Body of pancreas (tissue), 4 donors: ENCODE results near the gene TNFRSF18.

Source experiments
- POLR2A ChIP-seq, 3 donors: fragments of 450-650 bp; IDR thresholded peaks; one replicate each; pipeline ENCODE4 v1.6.1; 2016; ENCODE audit warnings: antibody characterized with exemption in 3 of 3, mild to moderate bottlenecking in 2 of 3
- TF ChIP-seq, protein P1 (sequence below), 7 experiments: fragments of 450-650 bp in 4 of 7; fragments of 200-600 bp in 3 of 7; sonication (generic) in 3 of 7; IDR thresholded peaks; one replicate each; pipeline ENCODE4 v1.5.1; 2016 to 2019; ENCODE audit warnings: antibody characterized with exemption in 7 of 7

DNA sequence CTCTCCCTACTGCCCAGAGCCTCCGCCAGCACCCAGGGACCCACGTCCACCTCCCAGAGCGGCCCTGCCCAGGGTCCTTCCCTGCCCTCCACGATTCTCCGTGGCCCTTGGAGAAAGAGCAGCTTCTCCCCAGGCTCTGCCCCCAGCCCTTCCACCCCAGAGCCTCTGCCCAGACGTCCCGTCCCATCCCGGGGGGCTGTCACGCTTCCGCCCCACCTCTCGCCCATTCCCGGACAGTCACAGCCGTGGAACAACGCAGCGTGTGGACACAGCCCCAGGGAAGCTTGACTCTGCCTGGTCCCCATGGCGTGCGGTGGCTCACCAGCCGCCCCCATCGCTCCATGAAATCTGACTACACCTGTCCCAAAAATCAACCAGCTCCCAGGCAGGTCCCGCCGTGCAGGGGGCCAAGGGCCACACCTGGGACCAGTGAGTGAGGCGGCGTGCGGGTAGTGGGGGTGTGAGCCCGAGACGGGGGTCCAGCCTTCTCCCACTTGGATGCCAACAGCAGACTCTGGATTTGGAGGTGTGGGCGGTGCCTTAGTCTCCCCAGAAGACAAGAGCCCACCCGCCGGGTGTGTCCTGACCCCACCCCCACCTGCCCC is 45.2 kb downstream of the TNFRSF18 start:
- TF ChIP-seq, protein P1, sequence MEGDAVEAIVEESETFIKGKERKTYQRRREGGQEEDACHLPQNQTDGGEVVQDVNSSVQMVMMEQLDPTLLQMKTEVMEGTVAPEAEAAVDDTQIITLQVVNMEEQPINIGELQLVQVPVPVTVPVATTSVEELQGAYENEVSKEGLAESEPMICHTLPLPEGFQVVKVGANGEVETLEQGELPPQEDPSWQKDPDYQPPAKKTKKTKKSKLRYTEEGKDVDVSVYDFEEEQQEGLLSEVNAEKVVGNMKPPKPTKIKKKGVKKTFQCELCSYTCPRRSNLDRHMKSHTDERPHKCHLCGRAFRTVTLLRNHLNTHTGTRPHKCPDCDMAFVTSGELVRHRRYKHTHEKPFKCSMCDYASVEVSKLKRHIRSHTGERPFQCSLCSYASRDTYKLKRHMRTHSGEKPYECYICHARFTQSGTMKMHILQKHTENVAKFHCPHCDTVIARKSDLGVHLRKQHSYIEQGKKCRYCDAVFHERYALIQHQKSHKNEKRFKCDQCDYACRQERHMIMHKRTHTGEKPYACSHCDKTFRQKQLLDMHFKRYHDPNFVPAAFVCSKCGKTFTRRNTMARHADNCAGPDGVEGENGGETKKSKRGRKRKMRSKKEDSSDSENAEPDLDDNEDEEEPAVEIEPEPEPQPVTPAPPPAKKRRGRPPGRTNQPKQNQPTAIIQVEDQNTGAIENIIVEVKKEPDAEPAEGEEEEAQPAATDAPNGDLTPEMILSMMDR (IDR thresholded peaks at IDR 0.05) = no peak
- TF ChIP-seq POLR2A (IDR thresholded peaks at IDR 0.05) = no peak
